ENCODE results near the gene FEZ2.

DNA sequence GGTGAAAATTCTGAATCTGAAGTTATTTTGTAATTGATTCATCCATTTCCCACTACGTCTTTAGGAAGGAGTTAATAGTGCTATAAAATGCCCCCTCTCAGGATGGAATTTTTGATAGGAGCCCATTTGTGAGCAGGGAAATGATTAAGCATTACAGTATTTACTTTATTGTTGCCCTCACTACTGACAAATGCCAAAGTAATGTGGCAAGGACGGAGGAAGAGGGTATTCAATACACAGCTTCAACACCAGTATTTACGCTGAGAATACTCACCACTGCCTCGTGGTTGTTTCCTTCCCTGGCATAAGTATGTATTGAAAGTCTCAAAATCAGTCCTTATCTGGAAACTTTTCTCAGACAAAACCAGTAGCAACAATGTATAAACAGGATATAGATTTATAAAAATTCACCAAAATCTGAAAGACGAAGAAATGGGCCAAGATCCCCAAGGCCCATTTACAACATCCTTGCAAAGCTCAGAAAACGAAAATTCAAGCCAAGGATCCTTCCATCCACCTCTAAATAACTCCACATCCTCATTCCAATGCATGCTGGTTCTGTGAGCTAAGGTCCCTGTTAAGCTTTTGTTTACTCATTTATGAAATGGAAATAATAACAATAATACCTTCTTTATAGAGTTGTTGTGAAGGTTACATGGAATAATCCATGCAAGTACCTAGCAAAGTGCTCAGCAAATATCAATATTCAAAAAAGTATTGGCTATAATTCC lies 29.3 kb downstream of the FEZ2 start:
- TF ChIP-seq POLR2AphosphoS5 (IDR thresholded peaks at IDR 0.05; ENCODE audit: insufficient read depth, low read depth, low read length) (peak; percentile 83), POLR2A (IDR thresholded peaks at IDR 0.05; ENCODE audit: low read depth, low read length) (peak; percentile 61), FOS (IDR thresholded peaks at IDR 0.05; ENCODE audit: borderline replicate concordance, insufficient read depth, low read length) (peak; percentile 94), EZH2 (IDR thresholded peaks at IDR 0.05; ENCODE audit: borderline replicate concordance, low read depth, low read length, severe bottlenecking) (no peak)
- TF ChIP-seq, protein P1, sequence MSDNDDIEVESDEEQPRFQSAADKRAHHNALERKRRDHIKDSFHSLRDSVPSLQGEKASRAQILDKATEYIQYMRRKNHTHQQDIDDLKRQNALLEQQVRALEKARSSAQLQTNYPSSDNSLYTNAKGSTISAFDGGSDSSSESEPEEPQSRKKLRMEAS (IDR thresholded peaks at IDR 0.05; ENCODE audit: insufficient read depth, insufficient read length), result peak; percentile 20
- TF ChIP-seq, protein P2, sequence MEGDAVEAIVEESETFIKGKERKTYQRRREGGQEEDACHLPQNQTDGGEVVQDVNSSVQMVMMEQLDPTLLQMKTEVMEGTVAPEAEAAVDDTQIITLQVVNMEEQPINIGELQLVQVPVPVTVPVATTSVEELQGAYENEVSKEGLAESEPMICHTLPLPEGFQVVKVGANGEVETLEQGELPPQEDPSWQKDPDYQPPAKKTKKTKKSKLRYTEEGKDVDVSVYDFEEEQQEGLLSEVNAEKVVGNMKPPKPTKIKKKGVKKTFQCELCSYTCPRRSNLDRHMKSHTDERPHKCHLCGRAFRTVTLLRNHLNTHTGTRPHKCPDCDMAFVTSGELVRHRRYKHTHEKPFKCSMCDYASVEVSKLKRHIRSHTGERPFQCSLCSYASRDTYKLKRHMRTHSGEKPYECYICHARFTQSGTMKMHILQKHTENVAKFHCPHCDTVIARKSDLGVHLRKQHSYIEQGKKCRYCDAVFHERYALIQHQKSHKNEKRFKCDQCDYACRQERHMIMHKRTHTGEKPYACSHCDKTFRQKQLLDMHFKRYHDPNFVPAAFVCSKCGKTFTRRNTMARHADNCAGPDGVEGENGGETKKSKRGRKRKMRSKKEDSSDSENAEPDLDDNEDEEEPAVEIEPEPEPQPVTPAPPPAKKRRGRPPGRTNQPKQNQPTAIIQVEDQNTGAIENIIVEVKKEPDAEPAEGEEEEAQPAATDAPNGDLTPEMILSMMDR (IDR thresholded peaks at IDR 0.05; ENCODE audit: extremely low read depth in 1 of 2, insufficient read depth in 1 of 2, low read depth in 1 of 2, low read length in 2 of 2), result no peak
